ENCODE results near the gene IGFBP3. TPM values are rescaled to one million over a fixed set of nuclear protein-coding genes. Genes with fewer than 3 reads are reported as not detected.

IGFBP3 gene
- total and polyA plus RNA-seq, 9 of the 15 experiments (the other 6 are each of a cell fraction or from before 2014, with no cell fraction given), result 0.08 to 0.22 (median 0.10) TPM; not detected in 5

GRCh38 chr7:45939574-45939973, 18.5 kb upstream of the IGFBP3 start:
- no peaks in the 10 kb centered on the region for H3K9me1 ChIP-seq (ENCODE audit: control insufficient read depth, insufficient read depth, low read length)
- H3K9me3 ChIP-seq (replicated peaks; ENCODE audit: control insufficient read depth, insufficient read depth, low read depth, low read length), result no peaks in the 10 kb centered on the region
- H3K9ac ChIP-seq (ENCODE audit: insufficient read depth in 1 of 2, low read depth in 2 of 2, low read length in 2 of 2), result no peak overlapping the region
- no peak for ATAC-seq
- H3K4me3 ChIP-seq, result no peak overlapping the region
- no peaks in the 10 kb centered on the region for H3K27me3 ChIP-seq (ENCODE audit: control insufficient read depth in 2 of 2, insufficient read depth in 2 of 2, low read length in 2 of 2)
- ChIA-PET CTCF (ENCODE audit: low intra/inter-chr PET ratio) (no interaction called here), POLR2A (interaction anchor here (0.7 to 1.0 kb wide), 3 partner anchors 12 to 655 kb away, joined by 3 to 4 read pairs (median 3); no protein-coding TSS in a partner anchor)
- no TSS peak for BruUV-seq (replicated peaks)
- no peaks in the 10 kb centered on the region for H3K36me3 ChIP-seq (ENCODE audit: control insufficient read depth, insufficient read depth, low read length)
- intact Hi-C loops (cut with micrococcal nuclease) (no loop called here), in situ Hi-C loops (cut with MboI) (no loop called here)
- DNase-seq (ENCODE audit: extremely low read depth in 1 of 4, low spot score in 3 of 4), result no peak
- no peak overlapping the region for H3K27ac ChIP-seq (ENCODE audit: extremely low read depth, low read depth, low read length)
- WGBS (ENCODE audit: insufficient coverage, low coverage, missing lambda C conversion rate), result 0% methylated on average over 11 of the region's 11 CpGs
- H2AFZ ChIP-seq (ENCODE audit: low read depth, low read length), result no peak overlapping the region
- no peak overlapping the region for H3K4me2 ChIP-seq (ENCODE audit: insufficient read depth, low read length)
- H3K79me2 ChIP-seq (ENCODE audit: control insufficient read depth, insufficient read depth, low read length), result no peaks in the 10 kb centered on the region
- no peak for FAIRE-seq
- no peaks in the 10 kb centered on the region for H3K4me1 ChIP-seq (replicated peaks in 1 of 2; ENCODE audit: control insufficient read depth in 2 of 2, insufficient read depth in 2 of 2, low read length in 2 of 2)
- no peaks in the 10 kb centered on the region for H4K20me1 ChIP-seq (replicated peaks; ENCODE audit: control insufficient read depth, insufficient read depth, low read length)
- TF ChIP-seq EHMT2 (IDR thresholded peaks at IDR 0.05), result no peak
- no peak for TF ChIP-seq ERF (CRISPR knock-in tag; IDR thresholded peaks at IDR 0.05)
- TF ChIP-seq KLF13 (tag; IDR thresholded peaks at IDR 0.05; ENCODE audit: borderline replicate concordance, low read depth), result no peak
- TF ChIP-seq SMARCC2 (IDR thresholded peaks at IDR 0.05; ENCODE audit: low read depth), result no peak
- TF ChIP-seq ZNF766 (CRISPR knock-in tag; conservative IDR thresholded peaks at IDR 0.05), result no peak
- TF ChIP-seq RBM22 (IDR thresholded peaks at IDR 0.05; ENCODE audit: low read depth, low read length, poor library complexity, severe bottlenecking), result no peak
- no peak for TF ChIP-seq ARNT (IDR thresholded peaks at IDR 0.05)
- no peak for TF ChIP-seq U2AF1 (optimal IDR thresholded peaks at IDR 0.05; ENCODE audit: low read depth, low read length)
- TF ChIP-seq ZNF75A (CRISPR knock-in tag; IDR thresholded peaks at IDR 0.05), result no peak
- no peak for TF ChIP-seq TSC22D4 (tag; IDR thresholded peaks at IDR 0.05)
- TF ChIP-seq SFPQ (IDR thresholded peaks at IDR 0.05; ENCODE audit: low read depth, low read length), result no peak
- TF ChIP-seq ZNF407 (IDR thresholded peaks at IDR 0.05; ENCODE audit: low read depth), result no peak
- TF ChIP-seq ARID2 (IDR thresholded peaks at IDR 0.05), result no peak
- TF ChIP-seq TGIF2 (CRISPR knock-in tag; IDR thresholded peaks at IDR 0.05), result no peak
